Astrocyte of the cerebellum (primary cell): Measurements from ENCODE around the gene KDM5B.

ENCODE experiments used
- DNase-seq: peaks from one replicate; pipeline ENCODE4 v3.0.0-alpha.2; 2011; ENCODE audit warnings: low read depth
- H3K4me3 ChIP-seq: 2 replicates; pipeline ENCODE4 v1.5.1; 2011; ENCODE audit warnings: mild to moderate bottlenecking, low read depth, low read length, moderate library complexity
- CTCF ChIP-seq: IDR thresholded peaks from 2 replicates; pipeline ENCODE4 v1.5.1; 2012; ENCODE audit warnings: low read length, low read depth, moderate library complexity, mild to moderate bottlenecking; ENCODE audit errors: missing control alignments
- in situ Hi-C: cut with HindIII; loops from 2 replicates; pipeline ENCODE4 v1.10.0; 2017; ENCODE audit warnings: low sequenced_read_pairs

Gene KDM5B

DNA sequence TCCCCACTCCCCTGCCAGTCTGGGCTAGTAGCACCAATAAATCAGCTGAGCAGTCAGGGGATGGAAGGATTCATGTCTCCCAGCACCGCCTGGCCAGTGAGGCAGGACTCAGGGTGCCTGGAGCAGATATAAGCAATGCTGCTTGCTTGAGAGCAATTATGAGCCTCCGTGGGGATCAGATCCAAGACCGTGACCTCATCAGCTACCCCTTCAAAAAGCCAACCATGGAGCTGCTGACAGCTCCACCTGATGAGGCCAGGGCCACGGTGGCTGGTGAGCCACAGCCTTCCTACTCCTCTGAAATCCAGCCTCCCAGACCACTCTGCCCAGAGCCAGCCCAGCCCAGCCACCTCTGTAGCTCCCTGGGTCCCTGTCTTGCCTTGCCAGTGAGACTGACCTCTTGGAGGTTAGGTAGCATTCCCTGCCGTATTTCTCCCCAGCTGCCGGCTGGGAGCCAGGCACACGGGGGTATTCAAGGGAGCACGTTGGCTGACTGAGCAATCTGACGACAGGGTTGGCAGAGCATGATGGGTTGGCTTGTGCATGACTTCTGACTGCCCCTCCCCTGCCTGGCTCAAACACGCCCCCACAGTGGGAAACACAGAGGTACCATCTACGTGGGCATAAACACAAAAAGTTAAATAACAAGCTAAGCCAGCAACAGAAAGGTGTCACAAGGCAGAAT lies 126.3 kb downstream of the KDM5B start:
- no peak for TF ChIP-seq CTCF
- H3K4me3 ChIP-seq = no peak overlapping the region
- in situ Hi-C loops = no loop called here

GRCh38 chr1:202680586-202681352 lies 127.5 kb downstream of the KDM5B start:
- in situ Hi-C loops = no loop called here
- DNase-seq = no peak
- TF ChIP-seq CTCF = no peak
- no peak overlapping the region for H3K4me3 ChIP-seq

More for the DNA sequence above, 126.3 kb downstream of the KDM5B start:
- DNase-seq = no peak

DNA sequence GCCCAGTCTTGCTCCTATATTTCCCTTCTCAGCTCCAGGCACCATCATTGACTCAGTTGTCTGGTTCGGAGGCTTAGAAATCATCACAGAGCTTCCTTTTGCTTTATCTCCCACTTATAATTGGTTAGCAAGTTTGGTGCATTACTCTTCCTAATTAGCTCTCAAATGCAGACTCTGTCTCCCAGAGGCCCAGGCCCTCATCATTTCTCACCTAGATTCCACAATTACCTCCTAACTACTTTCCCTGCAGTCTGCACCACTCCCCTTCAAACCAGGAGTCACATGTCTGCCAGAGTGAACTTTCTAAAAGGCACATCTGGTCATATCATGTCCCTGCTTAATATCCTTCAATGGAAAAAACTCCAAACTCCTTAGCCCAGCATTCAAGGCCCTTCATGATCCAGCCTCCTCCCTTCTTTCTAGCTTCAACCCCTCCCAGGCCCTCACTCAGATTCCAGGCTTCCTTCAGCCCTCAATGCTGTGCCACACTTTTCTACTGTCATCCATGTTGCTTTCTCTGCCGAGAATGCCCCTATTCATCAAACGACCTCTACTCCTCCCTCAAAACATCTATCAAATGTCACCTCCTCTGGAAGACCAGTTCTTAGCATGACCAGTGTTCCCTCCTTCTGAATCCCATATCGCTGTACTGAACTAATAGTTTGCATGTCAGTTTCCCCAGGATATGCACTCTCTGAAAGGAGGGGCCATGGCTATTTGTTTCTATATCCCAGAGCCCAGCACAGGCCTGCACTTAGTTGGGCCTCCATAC lies 128.6 kb downstream of the KDM5B start:
- H3K4me3 ChIP-seq = no peak overlapping the region
- TF ChIP-seq CTCF = no peak
- in situ Hi-C loops = no loop called here
- no peak for DNase-seq

DNA sequence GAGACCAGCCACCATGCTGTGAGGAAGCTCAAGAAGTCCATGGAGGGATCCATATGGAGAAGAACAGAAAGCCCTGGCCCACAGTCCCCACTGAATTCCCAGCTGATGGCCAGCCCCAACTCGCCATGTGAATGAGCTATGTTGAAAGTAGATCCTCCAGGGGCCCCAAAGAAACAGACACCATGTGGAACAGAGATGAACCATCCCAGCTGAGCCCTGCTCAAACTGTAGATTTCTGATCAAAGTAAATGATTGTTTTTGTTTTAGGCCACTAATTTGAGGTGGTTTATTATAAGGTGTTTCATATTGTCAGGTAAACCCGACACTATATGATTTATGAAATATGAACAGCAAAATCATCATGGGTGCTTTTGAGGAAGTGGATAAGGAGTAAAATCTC lies 130.8 kb downstream of the KDM5B start:
- no peak for TF ChIP-seq CTCF
- in situ Hi-C loops = no loop called here
- DNase-seq = no peak
- H3K4me3 ChIP-seq = no peak overlapping the region
